ENCODE results near the gene HOXB3. TPM values are rescaled to one million over a fixed set of nuclear protein-coding genes. Genes with fewer than 3 reads are reported as not detected.

The HOXB3 gene
- total RNA-seq, 1 experiment from 2014 or later = 6.0 TPM

GRCh38 chr17:48575673-48576478, 14.2 kb downstream of the HOXB3 start:
- H3K9me2 ChIP-seq (replicated peaks; ENCODE audit: low read length) = no peaks in the 10 kb centered on the region
- H3K9me3 ChIP-seq (ENCODE audit: low read length) = no peaks in the 10 kb centered on the region
- peaks cover 20% of the 10 kb centered on the region for H3K4me1 ChIP-seq (ENCODE audit: insufficient read depth, low read length)
- intact Hi-C loops (cut with micrococcal nuclease) = no loop called here
- no peaks in the 10 kb centered on the region for H3K36me3 ChIP-seq (ENCODE audit: low read depth, low read length)
- no peaks in the 10 kb centered on the region for H4K20me1 ChIP-seq (ENCODE audit: low read length)
- no TSS peak for BruUV-seq (replicated peaks)
- no peaks in the 10 kb centered on the region for H3K79me2 ChIP-seq (ENCODE audit: low read length)
- H2AFZ ChIP-seq (ENCODE audit: low read length) = no peak overlapping the region
- ChIA-PET CTCF (interaction anchor here (0.6 kb wide), 1 partner anchor 336 kb away, joined by 5 read pairs; no protein-coding TSS in a partner anchor), POLR2A (ENCODE audit: unreplicated experiment) (interaction anchor here (0.6 kb wide), 1 partner anchor 103 kb away, joined by 3 read pairs; no protein-coding TSS in a partner anchor)
- H3F3A ChIP-seq (ENCODE audit: low read length, unreplicated experiment) = no peaks in the 10 kb centered on the region
- TF ChIP-seq EZH2 (IDR thresholded peaks at IDR 0.05; ENCODE audit: low read length, unreplicated experiment) = no peak
- no peak for TF ChIP-seq CTCF (conservative IDR thresholded peaks at IDR 0.05; ENCODE audit: low read depth, low read length)
- TF ChIP-seq EZH2phosphoT487 (IDR thresholded peaks at IDR 0.05; ENCODE audit: borderline replicate concordance, low read length) = no peak
- H3K27ac ChIP-seq (ENCODE audit: low read length) = no peak overlapping the region
- peak overlapping the region; percentile 66 for H3K4me3 ChIP-seq (ENCODE audit: low read length)
- no peaks in the 10 kb centered on the region for H3K27me3 ChIP-seq (ENCODE audit: low read length)
- no peak for DNase-seq
- ATAC-seq = no peak
- peak overlapping the region; percentile 86 for H3K4me2 ChIP-seq (ENCODE audit: low read length)
- no peak overlapping the region for H3K9ac ChIP-seq (ENCODE audit: low read length)

GRCh38 chr17:48575066-48575582, 14.9 kb downstream of the HOXB3 start:
- peak overlapping the region; percentile 22 for H2AFZ ChIP-seq (ENCODE audit: low read length)
- TF ChIP-seq EZH2phosphoT487 (IDR thresholded peaks at IDR 0.05; ENCODE audit: borderline replicate concordance, low read length) = no peak
- TF ChIP-seq EZH2 (IDR thresholded peaks at IDR 0.05; ENCODE audit: low read length, unreplicated experiment) = no peak
- TF ChIP-seq CTCF (conservative IDR thresholded peaks at IDR 0.05; ENCODE audit: low read depth, low read length) = no peak
- no peaks in the 10 kb centered on the region for H3K9me2 ChIP-seq (replicated peaks; ENCODE audit: low read length)
- no peaks in the 10 kb centered on the region for H3K27me3 ChIP-seq (ENCODE audit: low read length)
- ATAC-seq (peak; percentile 37), DNase-seq (peak; percentile 51)
- CTCF ChIA-PET = interaction anchor here (0.8 kb wide), 1 partner anchor 12 kb away, joined by 4 read pairs; no protein-coding TSS in a partner anchor
- H3K4me1 ChIP-seq (ENCODE audit: insufficient read depth, low read length) = peaks cover 20% of the 10 kb centered on the region
- H3K4me2 ChIP-seq (ENCODE audit: low read length) = peak overlapping the region; percentile 51
- POLR2A ChIA-PET (ENCODE audit: unreplicated experiment) = interaction anchor here (0.6 kb wide), 1 partner anchor 143 kb away, joined by 4 read pairs; no protein-coding TSS in a partner anchor
- H3K36me3 ChIP-seq (ENCODE audit: low read depth, low read length) = no peaks in the 10 kb centered on the region
- no peaks in the 10 kb centered on the region for H3K79me2 ChIP-seq (ENCODE audit: low read length)
- no peaks in the 10 kb centered on the region for H4K20me1 ChIP-seq (ENCODE audit: low read length)
- H3K4me3 ChIP-seq (ENCODE audit: low read length) = no peak overlapping the region
- no peak overlapping the region for H3K9ac ChIP-seq (ENCODE audit: low read length)
- intact Hi-C loops (cut with micrococcal nuclease) = no loop called here
- BruUV-seq (replicated peaks) = no TSS peak
- H3K9me3 ChIP-seq (ENCODE audit: low read length) = no peaks in the 10 kb centered on the region
- no peaks in the 10 kb centered on the region for H3F3A ChIP-seq (ENCODE audit: low read length, unreplicated experiment)
- H3K27ac ChIP-seq (ENCODE audit: low read length) = no peak overlapping the region
